DMS153 (cell line): ENCODE data around the gene GPA33.
A peak's percentile ranks its signal among the peaks of the same experiment; 100 is the strongest.
"Not testable (repeated sequence)": the region's sequence is repeated elsewhere in the genome, so short reads cannot be mapped to it uniquely, and the experiment has no call there.

Experiments used
- DNase-seq: peaks from one replicate; lab custom pipeline; 2025; lab: John Stamatoyannopoulos, UW

GPA33 gene

GRCh38 chr1:167056529-167057231 is 33.5 kb downstream of the GPA33 start:
- DNase-seq, result no peak

- DNase-seq, result no peak
These were observed 35.1 kb downstream of the GPA33 start for GRCh38 chr1:167054946-167055630.

- no peak for DNase-seq
These were observed 35.6 kb downstream of the GPA33 start for GRCh38 chr1:167054531-167054930.

- no peak for DNase-seq
These were observed 37.8 kb downstream of the GPA33 start for GRCh38 chr1:167052389-167052788.

GRCh38 chr1:167051907-167052306 is 38.3 kb downstream of the GPA33 start:
- DNase-seq, result no peak

GRCh38 chr1:167043752-167044488 is 46.3 kb downstream of the GPA33 start:
- peak; percentile 95 for DNase-seq

GRCh38 chr1:167033646-167034045 is 56.5 kb downstream of the GPA33 start:
- DNase-seq, result no peak

GRCh38 chr1:167029553-167029952 is 60.6 kb downstream of the GPA33 start:
- not testable (repeated sequence) for DNase-seq

GRCh38 chr1:167022384-167022783 is 67.8 kb downstream of the GPA33 start:
- DNase-seq, result no peak

GRCh38 chr1:167016100-167016750 is 74.0 kb downstream of the GPA33 start:
- no peak for DNase-seq

- no peak for DNase-seq
These were observed 76.9 kb downstream of the GPA33 start for GRCh38 chr1:167013108-167013929.

GRCh38 chr1:167012570-167012969 is 77.6 kb downstream of the GPA33 start:
- DNase-seq, result no peak

GRCh38 chr1:167011560-167012191 is 78.5 kb downstream of the GPA33 start:
- DNase-seq, result no peak

- no peak for DNase-seq
These were observed 86.5 kb downstream of the GPA33 start for GRCh38 chr1:167003711-167004110.
